WTC11 (cell line): Measurements from ENCODE around the gene EXOSC7.

Experiments used
- FOXP4 ChIP-seq: sonication (generic); formaldehyde crosslinking; IDR thresholded peaks from 2 replicates; pipeline ENCODE4 v1.8.0; 2022; ENCODE audit warnings: mild to moderate bottlenecking, missing genetic modification reagents
- GABPB1 ChIP-seq: sonication (generic); formaldehyde crosslinking; IDR thresholded peaks from 2 replicates; pipeline ENCODE4 v1.8.1; 2023; ENCODE audit warnings: mild to moderate bottlenecking, missing genetic modification reagents
- KAT7 ChIP-seq: sonication (generic); formaldehyde crosslinking; IDR thresholded peaks from 2 replicates; pipeline ENCODE4 v1.8.1; 2023; ENCODE audit warnings: missing genetic modification reagents, mild to moderate bottlenecking, borderline replicate concordance
- MAX ChIP-seq: sonication (generic); formaldehyde crosslinking; IDR thresholded peaks from 2 replicates; pipeline ENCODE4 v1.8.0; 2022; ENCODE audit warnings: mild to moderate bottlenecking, missing genetic modification reagents
- NR2C2 ChIP-seq: sonication (generic); formaldehyde crosslinking; IDR thresholded peaks from 2 replicates; pipeline ENCODE4 v1.8.0; 2022; ENCODE audit warnings: mild to moderate bottlenecking, missing genetic modification reagents
- OVOL2 ChIP-seq: fragments of 250-450 bp; sonication (Bioruptor Pico); IDR thresholded peaks from 2 replicates; pipeline ENCODE4 v1.9.0; 2021; ENCODE audit warnings: mild to moderate bottlenecking, borderline replicate concordance

- no peak for TF ChIP-seq KAT7 (CRISPR knock-in tag)
- no peak for TF ChIP-seq NR2C2 (CRISPR knock-in tag)
- TF ChIP-seq MAX (CRISPR knock-in tag) = no peak
- no peak for TF ChIP-seq GABPB1 (CRISPR knock-in tag)
- TF ChIP-seq FOXP4 (CRISPR knock-in tag) = no peak
- TF ChIP-seq OVOL2 (CRISPR knock-in tag) = no peak
Observed at GRCh38 chr3:45023675-45024074, 47.6 kb downstream of the EXOSC7 start.
